ENCODE measurements around the gene RNF148. TPM values are rescaled to one million over a fixed set of nuclear protein-coding genes. Genes with fewer than 3 reads are reported as not detected.

Gene RNF148
- polyA plus RNA-seq, 6 donors from 2014 or later: not detected

GRCh38 chr7:122715183-122715582 lies 12.5 kb upstream of the RNF148 start:
- ATAC-seq (ENCODE audit: low read depth in 2 of 2) (no peak), DNase-seq (no peak)
- no peaks in the 10 kb centered on the region for H3K4me1 Mint-ChIP-seq
- no peak overlapping the region for H3K4me3 Mint-ChIP-seq
- peaks cover 0 to 8% (median 2%) of the 10 kb centered on the region in 7 donors for H3K9me3 Mint-ChIP-seq
- H3K27ac Mint-ChIP-seq: no peak overlapping the region
- no peaks in the 10 kb centered on the region for H3K27me3 Mint-ChIP-seq
- H3K36me3 Mint-ChIP-seq: no peaks in the 10 kb centered on the region

DNA sequence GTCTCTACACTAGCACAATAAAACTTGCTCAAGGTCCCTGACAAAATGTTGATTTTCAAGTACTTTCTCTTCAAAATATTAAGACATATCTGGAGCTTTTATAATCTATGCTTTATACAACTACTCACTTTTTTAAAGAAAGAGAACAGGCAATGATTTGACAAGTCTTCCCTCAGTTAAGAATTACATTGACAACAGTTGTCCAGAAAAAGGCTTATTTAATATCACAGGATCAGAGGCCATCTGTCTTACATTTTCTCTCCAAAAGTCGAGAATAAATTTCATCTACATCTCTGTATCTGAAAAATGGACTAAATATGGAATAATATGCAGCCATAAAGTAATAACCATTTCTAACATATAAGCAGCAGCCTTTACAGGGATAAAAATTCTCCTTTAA lies 8.2 kb upstream of the RNF148 start:
- ATAC-seq (ENCODE audit: low read depth in 2 of 2) (no peak), DNase-seq (no peak)
- Mint-ChIP-seq H3K27me3 (no peaks in the 10 kb centered on the region), H3K27ac (no peak overlapping the region), H3K4me3 (no peak overlapping the region), H3K9me3 (peaks cover 0 to 8% (median 0%) of the 10 kb centered on the region in 7 donors), H3K4me1 (no peaks in the 10 kb centered on the region), H3K36me3 (no peaks in the 10 kb centered on the region)

- Mint-ChIP-seq H3K4me1 (no peaks in the 10 kb centered on the region), H3K27ac (no peak overlapping the region), H3K9me3 (peaks cover 0 to 8% (median 0%) of the 10 kb centered on the region in 7 donors), H3K36me3 (no peaks in the 10 kb centered on the region), H3K27me3 (no peaks in the 10 kb centered on the region), H3K4me3 (no peak overlapping the region)
- ATAC-seq (ENCODE audit: low read depth in 2 of 2) (no peak), DNase-seq (no peak)
These were observed 7.4 kb upstream of the RNF148 start for GRCh38 chr7:122709930-122710646.

- no peaks in the 10 kb centered on the region for H3K36me3 Mint-ChIP-seq
These were observed 4.1 kb upstream of the RNF148 start for GRCh38 chr7:122706836-122707235.

DNA sequence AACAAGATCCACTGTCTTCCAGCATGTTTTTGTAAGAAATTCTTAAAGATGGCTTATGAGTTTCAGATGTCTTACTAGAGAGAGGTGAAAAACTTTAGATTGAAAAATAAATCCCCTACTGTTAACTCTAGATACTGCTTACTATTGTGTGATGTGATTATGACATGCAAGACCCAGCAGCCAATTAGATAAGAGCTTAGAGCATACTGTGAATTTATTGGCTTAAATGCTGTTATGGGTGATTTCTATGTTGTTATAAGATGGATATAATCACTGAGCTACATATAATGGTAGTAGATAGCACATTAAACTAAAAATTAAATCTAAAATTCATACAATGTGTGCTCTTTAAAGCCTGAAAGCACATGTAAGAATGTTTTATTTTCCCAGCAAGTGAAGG lies 3.7 kb downstream of the RNF148 start, which contains the start of gene RNF133:
RNF133 (minus strand) TSS at position 101 of the 400 bp plus-strand sequence. CDS start 199 bp downstream, outside the sequence.
- ATAC-seq (ENCODE audit: low read depth in 2 of 2): no peak
- H3K27ac Mint-ChIP-seq: no peak within 1 kb of the TSS
- no peak for DNase-seq
- H3K9me3 Mint-ChIP-seq: peaks cover 0 to 12% (median 6%) of the 10 kb centered on the region in 7 donors
- no peaks in the 10 kb centered on the region for H3K36me3 Mint-ChIP-seq
- no peak within 1 kb of the TSS for H3K4me3 Mint-ChIP-seq
- H3K27me3 Mint-ChIP-seq: no peaks in the 10 kb centered on the region
- no peaks in the 10 kb centered on the region for H3K4me1 Mint-ChIP-seq

More at GRCh38 chr7:122706836-122707235, 4.1 kb upstream of the RNF148 start:
- no peaks in the 10 kb centered on the region for H3K27me3 Mint-ChIP-seq
- ATAC-seq (ENCODE audit: low read depth in 2 of 2) (no peak), DNase-seq (no peak)
- H3K4me1 Mint-ChIP-seq: no peaks in the 10 kb centered on the region
- H3K9me3 Mint-ChIP-seq: peaks cover 0 to 8% (median 5%) of the 10 kb centered on the region in 7 donors
- no peak overlapping the region for H3K27ac Mint-ChIP-seq
- no peak overlapping the region for H3K4me3 Mint-ChIP-seq

GRCh38 chr7:122695816-122696215 lies 6.9 kb downstream of the RNF148 start:
- Mint-ChIP-seq H3K27me3 (no peaks in the 10 kb centered on the region), H3K4me1 (no peaks in the 10 kb centered on the region), H3K4me3 (no peak overlapping the region), H3K9me3 (peaks cover 0 to 14% (median 7%) of the 10 kb centered on the region in 7 donors), H3K27ac (no peak overlapping the region), H3K36me3 (peaks cover 0 to 8% of the 10 kb centered on the region in 2 donors)
- no peak for DNase-seq
- ATAC-seq (ENCODE audit: low read depth in 2 of 2): no peak

GRCh38 chr7:122694697-122695096 lies 8.0 kb downstream of the RNF148 start:
- H3K27me3 Mint-ChIP-seq: no peaks in the 10 kb centered on the region
- no peak for ATAC-seq (ENCODE audit: low read depth in 2 of 2)
- H3K4me3 Mint-ChIP-seq: no peak overlapping the region

DNA sequence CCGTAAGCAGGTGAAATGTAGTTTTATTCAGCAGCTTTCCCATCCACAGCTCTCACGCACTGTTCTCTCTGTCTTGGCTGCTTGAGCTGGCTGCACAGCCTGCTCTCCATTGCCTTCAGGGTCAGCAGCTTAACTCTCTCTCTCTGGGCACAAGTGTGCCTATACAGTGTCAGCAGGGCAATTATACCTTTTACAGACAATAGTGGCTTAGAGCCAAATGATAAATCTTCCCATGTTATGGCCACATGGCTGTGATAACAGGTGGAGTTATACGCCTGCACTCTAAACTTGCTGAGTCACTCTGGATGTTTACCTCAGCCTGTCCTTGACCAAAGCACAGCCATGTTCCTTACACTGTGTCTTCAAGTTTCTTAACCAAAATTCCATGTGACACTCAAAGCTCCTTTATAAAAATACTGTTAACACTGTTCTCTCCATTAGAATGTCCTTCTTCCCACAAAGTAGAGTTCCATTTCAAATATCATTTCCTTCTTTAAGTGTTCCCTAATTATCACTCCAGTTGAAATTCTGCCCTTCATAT lies 9.9 kb downstream of the RNF148 start:
- ATAC-seq (ENCODE audit: low read depth in 2 of 2): no peak
- H3K27ac Mint-ChIP-seq: no peak overlapping the region

More at GRCh38 chr7:122694697-122695096, 8.0 kb downstream of the RNF148 start:
- no peak for DNase-seq
- Mint-ChIP-seq H3K4me1 (no peaks in the 10 kb centered on the region), H3K9me3 (peaks cover 0 to 14% (median 7%) of the 10 kb centered on the region in 7 donors), H3K36me3 (peaks cover 0 to 8% of the 10 kb centered on the region in 2 donors), H3K27ac (no peak overlapping the region)

DNA sequence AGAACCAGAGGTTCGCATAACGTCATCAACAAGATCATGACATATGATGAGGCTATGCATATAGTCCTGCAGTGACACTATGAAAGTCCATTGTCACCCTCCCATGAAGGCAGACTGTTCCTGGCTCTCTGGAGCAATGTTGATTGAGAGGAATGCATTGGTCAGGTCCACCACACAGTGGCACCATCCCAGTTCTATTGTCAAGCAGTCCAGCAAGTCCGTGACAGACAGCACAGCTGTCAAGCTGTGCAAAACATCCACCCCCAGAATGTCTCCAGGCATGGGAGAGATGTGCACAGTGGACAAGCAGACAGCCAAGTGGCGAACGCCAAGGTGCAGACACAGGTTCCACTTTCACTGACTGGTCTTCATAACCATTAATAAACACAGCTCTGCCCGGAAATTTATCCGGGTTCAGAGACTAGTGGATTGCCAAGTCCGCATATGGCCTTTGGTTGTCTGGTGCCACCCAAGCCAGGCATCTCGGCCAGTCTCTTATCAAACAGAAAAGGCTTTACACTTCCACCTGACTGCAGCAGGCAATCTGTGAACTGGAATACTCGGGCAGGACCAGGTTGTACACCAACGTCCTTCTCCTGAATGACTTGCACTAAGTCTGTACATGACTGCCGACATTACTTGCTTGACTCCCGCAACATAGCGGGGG lies 11.0 kb downstream of the RNF148 start:
- Mint-ChIP-seq H3K36me3 (peaks cover 0 to 8% of the 10 kb centered on the region in 2 donors), H3K4me3 (no peak overlapping the region), H3K4me1 (no peaks in the 10 kb centered on the region), H3K27ac (no peak overlapping the region), H3K9me3 (peaks cover 0 to 14% (median 7%) of the 10 kb centered on the region in 7 donors), H3K27me3 (no peaks in the 10 kb centered on the region)
- ATAC-seq (ENCODE audit: low read depth in 2 of 2) (no peak), DNase-seq (no peak)

More for the DNA sequence above, 9.9 kb downstream of the RNF148 start:
- no peak for DNase-seq
- peaks cover 0 to 14% (median 7%) of the 10 kb centered on the region in 7 donors for H3K9me3 Mint-ChIP-seq
- H3K36me3 Mint-ChIP-seq: peaks cover 0 to 8% of the 10 kb centered on the region in 2 donors
- H3K4me1 Mint-ChIP-seq: no peaks in the 10 kb centered on the region
- no peaks in the 10 kb centered on the region for H3K27me3 Mint-ChIP-seq
- H3K4me3 Mint-ChIP-seq: no peak overlapping the region

DNA sequence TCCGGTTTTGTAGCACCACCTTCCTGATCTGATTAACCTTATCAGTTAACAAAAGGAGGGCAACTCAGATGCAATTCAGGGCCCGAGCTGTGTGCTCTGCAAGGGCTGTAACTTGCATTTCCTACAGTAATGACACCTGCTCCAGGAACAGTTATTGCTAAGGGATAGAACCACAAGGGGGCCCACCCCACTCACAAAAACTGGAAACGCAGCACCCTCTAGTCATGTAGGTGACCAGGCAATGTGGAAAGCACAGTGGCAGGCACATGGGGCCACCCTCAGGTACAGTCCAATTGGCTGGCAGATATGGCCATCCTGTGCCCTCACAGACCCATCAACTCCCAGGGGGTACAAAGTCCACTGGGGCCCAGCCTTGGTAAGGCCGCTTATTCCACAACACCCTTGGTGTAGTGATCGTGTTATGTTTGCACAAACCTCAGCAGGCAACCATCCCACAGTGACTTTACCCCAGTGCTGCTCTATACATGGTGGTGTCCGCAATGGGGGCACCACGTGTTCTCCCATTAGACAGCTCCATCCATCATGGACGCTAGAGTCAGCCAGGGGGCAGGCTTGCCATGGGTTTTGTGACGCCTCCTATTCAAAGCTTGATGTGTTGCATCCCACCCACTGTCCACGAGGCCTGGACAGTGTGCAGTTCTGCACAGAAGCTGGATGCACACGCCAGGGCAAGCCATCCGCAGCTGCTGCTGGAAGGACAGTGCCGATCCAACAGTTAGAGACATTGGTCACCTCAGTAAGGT lies 13.2 kb downstream of the RNF148 start:
- Mint-ChIP-seq H3K27me3 (no peaks in the 10 kb centered on the region), H3K9me3 (peaks cover 0 to 14% (median 7%) of the 10 kb centered on the region in 7 donors), H3K4me1 (no peaks in the 10 kb centered on the region), H3K36me3 (peaks cover 0 to 8% of the 10 kb centered on the region in 2 donors), H3K27ac (no peak overlapping the region), H3K4me3 (no peak overlapping the region)
- DNase-seq (no peak), ATAC-seq (ENCODE audit: low read depth in 2 of 2) (no peak)

GRCh38 chr7:122688400-122688998 lies 14.2 kb downstream of the RNF148 start:
- DNase-seq (no peak), ATAC-seq (ENCODE audit: low read depth in 2 of 2) (no peak)
- Mint-ChIP-seq H3K36me3 (peaks cover 0 to 8% of the 10 kb centered on the region in 2 donors), H3K27me3 (no peaks in the 10 kb centered on the region), H3K9me3 (peaks cover 0 to 8% (median 5%) of the 10 kb centered on the region in 7 donors), H3K27ac (no peak overlapping the region), H3K4me3 (peak overlapping the region in 2 of 8 donors; percentile 37 to 49), H3K4me1 (no peaks in the 10 kb centered on the region)

GRCh38 chr7:122686360-122686878 lies 16.3 kb downstream of the RNF148 start:
- Mint-ChIP-seq H3K4me3 (no peak overlapping the region), H3K4me1 (no peaks in the 10 kb centered on the region), H3K27me3 (no peaks in the 10 kb centered on the region), H3K9me3 (peaks cover 0 to 8% (median 0%) of the 10 kb centered on the region in 7 donors), H3K36me3 (no peaks in the 10 kb centered on the region), H3K27ac (peak overlapping the region in 1 of 6 donors; percentile 36)
- ATAC-seq (ENCODE audit: low read depth in 2 of 2) (no peak), DNase-seq (no peak)

DNA sequence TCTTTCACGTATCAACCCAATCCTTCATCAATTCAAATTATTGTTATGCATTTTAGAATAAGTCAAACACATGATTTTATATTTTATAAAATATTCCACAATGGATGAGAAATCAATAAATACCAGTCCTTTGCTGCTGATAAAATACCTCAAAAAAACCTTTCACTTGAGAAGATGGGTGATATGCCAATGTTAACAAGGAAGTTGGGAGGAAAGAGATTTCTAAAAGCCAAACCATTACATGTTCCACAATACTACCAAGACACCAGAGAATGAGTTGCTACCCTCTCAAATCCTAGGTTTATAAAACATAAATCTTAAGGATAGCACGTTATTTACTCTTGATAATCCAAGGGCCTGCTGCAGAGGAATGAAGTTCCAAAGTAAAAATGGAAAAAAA lies 18.2 kb downstream of the RNF148 start:
- no peak for ATAC-seq (ENCODE audit: low read depth in 2 of 2)
- no peaks in the 10 kb centered on the region for H3K4me1 Mint-ChIP-seq

More for the DNA sequence above, 18.2 kb downstream of the RNF148 start:
- Mint-ChIP-seq H3K4me3 (no peak overlapping the region), H3K9me3 (peaks cover 0 to 7% (median 2%) of the 10 kb centered on the region in 7 donors), H3K36me3 (no peaks in the 10 kb centered on the region), H3K27me3 (no peaks in the 10 kb centered on the region), H3K27ac (no peak overlapping the region)
- no peak for DNase-seq
